DMS79 treated with DMSO at 0.1 percent for 48 hours (cell line): ENCODE data around the gene KRT28.
A peak's percentile ranks its signal among the peaks of the same experiment; 100 is the strongest.
"Not testable (repeated sequence)": the region's sequence is repeated elsewhere in the genome, so short reads cannot be mapped to it uniquely, and the experiment has no call there.

Experiments
- DNase-seq: peaks from one replicate; lab custom pipeline; 2025; lab: John Stamatoyannopoulos, UW

Gene KRT28

GRCh38 chr17:40818733-40819527 is 19.2 kb upstream of the KRT28 start:
- DNase-seq: peak; percentile 64

- no peak for DNase-seq
Observed at GRCh38 chr17:40818343-40818732, 18.6 kb upstream of the KRT28 start.

GRCh38 chr17:40817103-40817682 is 17.4 kb upstream of the KRT28 start:
- DNase-seq: no peak

DNA sequence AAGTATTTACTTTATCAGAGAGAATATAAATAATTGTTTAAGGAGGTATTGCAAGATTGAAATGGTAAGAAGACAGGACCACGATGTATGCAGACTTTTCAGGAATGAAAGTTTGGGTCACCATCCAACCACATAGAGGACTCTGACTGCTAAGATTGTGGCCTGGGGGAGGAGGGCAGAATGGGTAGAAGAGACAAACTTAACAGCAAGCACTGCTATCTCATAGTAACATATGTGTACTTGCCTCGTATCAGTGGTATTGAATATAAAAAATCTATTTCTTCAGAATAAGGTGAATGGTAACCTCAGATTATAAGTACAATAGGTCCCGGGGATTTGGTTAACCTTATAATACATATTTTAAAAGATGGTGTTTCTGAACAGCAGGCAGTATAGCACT is 16.8 kb upstream of the KRT28 start:
- no peak for DNase-seq

DNA sequence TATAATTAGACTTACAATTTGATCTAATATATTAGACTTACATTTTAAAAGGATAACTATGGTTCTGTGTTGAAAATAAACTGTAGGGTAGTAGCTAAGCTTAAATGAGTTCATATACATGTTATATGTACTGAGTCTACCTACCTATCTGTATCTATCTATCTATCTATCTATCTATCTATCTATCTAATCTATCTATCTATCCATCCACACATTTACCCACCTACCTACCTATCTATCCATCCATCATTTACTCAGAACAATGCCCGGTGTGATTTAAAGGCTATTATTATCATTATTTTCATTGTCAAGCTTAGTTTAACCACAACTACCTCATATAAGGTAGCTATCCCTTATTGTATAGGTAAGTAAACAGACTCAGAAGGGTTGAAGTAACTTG is 15.6 kb upstream of the KRT28 start:
- no peak for DNase-seq

GRCh38 chr17:40814657-40815056 is 14.9 kb upstream of the KRT28 start:
- DNase-seq: not testable (repeated sequence)

DNA sequence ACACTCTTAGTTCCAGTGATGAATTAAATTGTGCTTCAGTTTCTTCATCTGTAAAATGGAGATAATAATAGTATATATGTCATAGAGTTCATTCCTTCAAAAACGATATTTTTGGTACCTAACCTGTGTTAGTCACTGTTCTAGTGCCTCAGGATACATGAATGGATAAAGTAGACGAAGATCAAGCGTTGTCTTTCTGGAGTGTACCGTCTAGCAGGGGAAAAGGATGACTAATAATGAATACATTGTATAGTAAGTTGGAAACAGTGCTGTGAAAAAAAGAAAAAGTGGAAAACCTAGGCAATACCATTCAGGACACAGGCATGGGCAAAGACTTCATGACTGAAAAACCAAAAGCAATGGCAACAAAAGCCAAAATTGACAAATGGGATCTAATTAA is 14.0 kb upstream of the KRT28 start:
- DNase-seq: no peak

DNA sequence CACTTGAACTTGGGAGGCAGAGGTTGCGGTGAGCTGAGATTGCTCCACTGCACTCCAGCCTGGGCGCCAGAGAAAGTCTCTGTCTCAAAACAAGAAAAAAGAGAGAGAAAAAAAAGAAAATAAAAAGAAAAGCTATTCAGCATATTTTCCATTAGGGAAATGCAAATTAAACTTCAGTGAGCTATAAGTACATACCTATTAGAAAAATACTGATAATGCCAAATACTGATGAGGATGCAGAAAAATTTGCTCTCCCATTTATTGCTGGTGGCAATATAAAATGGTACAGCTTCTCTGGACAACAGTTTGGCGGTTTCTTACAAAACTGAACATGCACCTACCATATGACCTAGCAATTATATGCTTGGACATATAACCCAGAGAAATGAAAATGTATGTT is 12.9 kb upstream of the KRT28 start:
- DNase-seq: no peak

DNA sequence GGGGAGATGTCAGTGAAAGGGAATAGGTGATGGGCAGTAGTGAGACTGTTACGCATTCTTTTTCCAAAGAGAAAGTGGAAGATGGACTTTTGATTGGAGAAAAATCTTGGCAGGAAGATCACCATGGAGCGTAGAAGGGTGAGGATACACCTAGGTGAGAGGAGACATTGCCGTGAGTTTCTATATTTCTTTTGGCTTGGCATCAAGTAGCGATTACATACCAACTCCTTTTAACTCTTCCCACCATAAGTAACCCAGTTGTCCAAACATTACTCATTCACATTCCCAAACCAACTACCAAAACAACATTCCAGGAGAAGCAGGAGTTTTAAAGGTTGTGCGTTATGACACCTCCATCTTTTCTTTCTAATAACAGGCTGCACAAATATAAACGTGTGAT is 10.7 kb upstream of the KRT28 start:
- DNase-seq: no peak

GRCh38 chr17:40809721-40810421 is 10.1 kb upstream of the KRT28 start:
- no peak for DNase-seq

GRCh38 chr17:40806131-40806530 is 6.4 kb upstream of the KRT28 start:
- no peak for DNase-seq

DNA sequence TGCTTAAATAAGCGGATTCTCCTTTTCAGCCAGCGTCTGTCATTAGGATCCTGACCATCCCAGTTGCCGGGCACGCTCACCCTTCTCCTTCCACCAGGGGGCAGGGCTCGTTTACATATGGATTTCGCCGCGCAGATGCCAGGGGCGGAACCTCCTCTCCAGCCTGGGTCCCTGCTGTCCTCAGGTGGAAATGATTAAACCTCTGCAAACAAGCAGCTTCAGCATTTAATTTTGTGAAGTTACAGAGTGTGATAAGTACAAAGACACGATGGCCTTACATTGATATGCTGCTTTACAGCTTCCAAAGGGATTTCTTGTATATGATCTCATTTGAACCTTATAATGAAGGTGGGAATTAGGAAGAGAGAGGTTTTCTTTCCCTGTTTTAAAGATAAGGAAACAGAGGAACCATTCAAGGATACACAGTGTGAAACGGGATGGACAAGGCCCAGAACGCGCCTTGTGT is 3.9 kb upstream of the KRT28 start:
- peak; percentile 68 for DNase-seq

DNA sequence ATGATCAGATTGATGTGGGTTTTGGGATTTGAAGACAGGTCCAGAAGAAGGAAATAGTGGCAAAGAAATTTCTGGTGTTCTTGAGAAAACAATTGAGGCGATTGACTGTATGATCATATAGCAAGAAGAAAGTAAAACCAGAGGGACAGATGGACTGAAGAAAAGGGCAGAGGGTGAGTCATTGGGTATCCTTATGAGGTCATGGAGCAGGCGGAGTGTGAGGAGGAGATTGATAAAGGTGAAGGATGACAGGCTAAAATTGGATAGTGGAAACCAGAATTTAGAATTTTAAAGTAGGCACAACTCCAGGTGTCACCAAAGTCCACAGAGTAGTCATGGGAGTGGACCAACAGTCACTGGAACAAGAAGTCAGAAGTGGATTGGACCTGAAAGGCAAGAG is 1.4 kb upstream of the KRT28 start:
- DNase-seq: no peak

- DNase-seq: no peak
Observed at GRCh38 chr17:40800381-40800780, 622 bp upstream of the KRT28 start.

DNA sequence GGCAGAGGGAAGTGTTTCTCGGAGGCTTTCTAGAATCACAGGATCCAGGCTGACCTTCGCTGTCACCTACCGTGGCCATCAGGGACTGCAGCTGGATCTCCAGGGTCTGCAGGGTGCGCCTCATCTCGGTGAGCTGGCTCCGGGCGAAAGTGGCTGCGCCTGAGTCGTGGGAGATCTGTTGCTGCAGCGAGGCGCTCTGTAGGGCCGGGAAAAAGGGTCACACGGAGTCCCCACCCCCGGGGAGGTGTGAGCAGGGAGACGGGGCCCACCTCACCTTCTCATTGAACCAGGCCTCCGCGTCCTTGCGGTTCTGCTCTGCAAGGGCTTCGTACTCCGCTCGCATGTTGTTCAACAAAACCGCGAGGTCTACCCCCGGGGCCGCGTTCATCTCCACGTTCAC is 2.9 kb downstream of the KRT28 start:
- no peak for DNase-seq

- no peak for DNase-seq
Observed at GRCh38 chr17:40795019-40795667, 4.6 kb downstream of the KRT28 start.

DNA sequence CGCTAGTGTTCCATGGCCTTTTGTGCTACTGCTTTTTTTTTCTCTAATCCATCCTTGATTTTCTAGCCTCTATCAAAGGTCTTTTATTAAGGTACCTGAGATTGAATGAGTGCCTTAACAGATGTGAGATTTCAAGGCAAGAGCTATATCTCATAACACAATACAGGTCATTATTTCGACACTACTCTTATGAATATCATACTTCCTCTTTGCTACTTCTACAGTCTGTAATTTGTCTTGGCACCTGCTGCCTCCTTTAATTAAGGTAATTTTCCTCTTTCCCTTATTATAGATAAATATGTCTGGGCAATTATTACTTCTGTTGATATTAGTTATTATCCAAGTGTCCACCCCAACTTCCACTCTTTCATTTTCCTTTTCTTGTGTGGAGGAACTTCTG is 5.3 kb downstream of the KRT28 start:
- DNase-seq: peak; percentile 40

DNA sequence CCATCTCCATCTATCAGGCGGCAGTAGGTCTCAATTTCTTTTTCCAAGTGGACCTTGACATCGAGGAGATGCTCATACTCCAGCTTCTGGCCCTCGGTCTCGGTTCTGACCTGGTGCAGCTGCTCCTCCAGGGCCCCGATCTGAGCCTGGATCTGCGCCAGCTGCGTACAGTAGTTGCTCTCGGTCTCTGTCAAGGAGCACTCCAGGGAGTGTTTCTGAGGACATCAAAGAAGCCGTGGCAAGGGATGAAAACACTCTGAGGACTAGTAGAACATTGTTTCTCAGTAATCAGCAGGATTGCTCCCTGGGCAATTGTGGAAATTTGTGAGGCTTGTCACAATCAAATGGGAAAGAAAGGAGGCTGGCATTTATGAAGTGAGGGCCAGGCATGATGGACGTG is 5.9 kb downstream of the KRT28 start:
- peak; percentile 86 for DNase-seq

DNA sequence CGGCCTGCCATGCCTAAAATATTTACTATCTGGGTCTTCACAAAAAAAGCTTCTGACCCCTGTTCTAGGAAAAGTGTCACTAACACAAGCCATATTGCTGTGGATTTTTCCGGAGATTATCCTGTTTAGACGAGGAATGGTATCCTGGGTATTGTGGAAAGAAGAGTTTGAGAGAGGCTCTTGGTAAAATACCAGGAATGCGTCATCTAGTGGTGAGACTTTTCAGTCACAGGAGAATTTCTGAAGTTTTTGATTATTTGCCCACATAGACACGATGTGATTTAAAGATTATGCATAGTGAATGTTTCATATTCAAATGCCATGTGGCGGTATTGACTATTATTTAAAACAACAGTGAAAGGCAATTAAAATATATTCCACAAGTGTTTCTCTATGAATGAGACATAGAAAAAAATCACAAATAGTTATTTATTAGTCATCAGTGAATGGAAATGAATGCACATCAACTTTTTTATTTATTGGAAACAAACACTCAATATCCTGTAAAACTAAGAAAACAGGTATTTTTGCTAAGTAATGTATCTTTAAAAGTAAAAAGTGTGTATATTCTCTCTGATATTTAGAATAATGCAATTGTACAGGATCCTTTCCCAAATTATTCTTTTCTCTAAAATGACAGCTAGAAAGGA is 7.8 kb downstream of the KRT28 start:
- no peak for DNase-seq

DNA sequence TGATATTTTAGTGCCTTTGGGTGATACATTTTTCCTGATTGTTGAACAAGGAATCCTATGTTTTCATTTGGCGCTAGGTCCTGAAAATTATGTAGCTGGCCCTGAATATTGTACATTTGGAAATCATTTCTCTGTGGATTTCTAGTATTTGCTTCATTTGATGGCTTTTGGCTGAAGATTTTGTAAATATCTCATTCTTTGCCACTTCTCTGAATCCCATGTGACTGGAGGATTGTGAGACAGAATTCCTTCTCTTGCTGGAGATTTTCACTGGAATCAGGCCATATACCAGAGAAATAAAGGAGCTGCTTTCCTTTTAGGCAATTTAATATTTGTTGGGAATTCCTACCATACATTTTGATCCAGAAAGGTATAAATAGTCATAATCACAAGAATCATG is 8.6 kb downstream of the KRT28 start:
- DNase-seq: no peak

GRCh38 chr17:40782450-40782849 is 17.3 kb downstream of the KRT28 start, which contains the start of gene KRT27:
Gene KRT27, minus strand, starts transcription at chr17:40782550. Its CDS starts 57 bp downstream, at chr17:40782493.
- DNase-seq: no peak
